GM12878 (cell line): ENCODE data around the gene TINCR. TPM values are rescaled to one million over a fixed set of nuclear protein-coding genes. Genes with fewer than 3 reads are reported as not detected.

ENCODE experiments used
- ATAC-seq: fragments of 200-7000 bp; cut with Tn5 transposase; 3 replicates; pipeline ENCODE4 v1.9.1; 2020; ENCODE audit warnings: mild to moderate bottlenecking, moderate library complexity
- BruUV-seq: library from RNA; stranded (reverse); fragments of 400-500 nt; replicated peaks from 2 replicates; lab custom pipeline; 2021; lab: Mats Ljungman, UMichigan
- CTCF ChIA-PET: fragments of 300-600 bp; sonication (Branson Sonifier 250); formaldehyde crosslinking; extraction: SDS; loops from one replicate; lab custom pipeline; 2021; ENCODE audit warnings: inconsistent platforms; lab: Yijun Ruan, JAX
- POLR2A ChIA-PET: fragments of 350-600 bp; formaldehyde crosslinking; extraction: SDS; loops from one replicate; lab custom pipeline; 2021; ENCODE audit warnings: inconsistent platforms; lab: Charles Lee
- RAD21 ChIA-PET: fragments of 300-600 bp; sonication (Branson Sonifier 250); formaldehyde crosslinking; loops from one replicate; lab custom pipeline; 2023; ENCODE audit warnings: antibody characterized with exemption; ENCODE audit not compliant: unreplicated experiment; lab: Charles Lee
- SMC1A ChIA-PET: fragments of 300-600 bp; sonication (Branson Sonifier 250); formaldehyde crosslinking; loops from one replicate; lab custom pipeline; 2023; ENCODE audit not compliant: unreplicated experiment, uncharacterized antibody; lab: Charles Lee
- DNase-seq: peaks from one replicate; pipeline ENCODE4 v3.0.0-alpha.2; 2011; ENCODE audit warnings: low read depth, low spot score
- FAIRE-seq: peaks from 3 replicates; lab custom pipeline; 2011; peaks lifted over from hg19 to GRCh38; lab: Jason Lieb, UNC
- H2AFZ ChIP-seq: 2 replicates; pipeline ENCODE4 v1.6.0; 2011; ENCODE audit warnings: low read depth, low read length, control low read depth; ENCODE audit not compliant: control insufficient read depth
- H3K27ac ChIP-seq: 2 replicates; pipeline ENCODE4 v1.5.1; 2011; ENCODE audit warnings: control low read depth; ENCODE audit not compliant: control insufficient read depth, insufficient read depth
- H3K27me3 ChIP-seq, 2 experiments: replicated peaks in 1 of 2; 2 replicates each; pipeline versions ENCODE4 v1.6.0 to v1.6.1; 2011; ENCODE audit warnings: low read length in 1 of 2; ENCODE audit not compliant: control insufficient read depth in 2 of 2, insufficient read depth in 2 of 2
- H3K36me3 ChIP-seq, 2 experiments: 2 replicates each; pipeline ENCODE4 v1.5.1; 2011; ENCODE audit warnings: low read length in 1 of 2; ENCODE audit not compliant: control insufficient read depth in 2 of 2, insufficient read depth in 2 of 2
- H3K4me1 ChIP-seq: 2 replicates; pipeline ENCODE4 v1.6.1; 2011; ENCODE audit warnings: mild to moderate bottlenecking, low read length, moderate library complexity, mixed read lengths; ENCODE audit not compliant: control insufficient read depth, insufficient read depth
- H3K4me2 ChIP-seq: 2 replicates; pipeline ENCODE4 v1.6.0; 2011; ENCODE audit warnings: control low read depth; ENCODE audit not compliant: control insufficient read depth, insufficient read depth
- H3K4me3 ChIP-seq: fragments of 200-600 bp; sonication (generic); 2 replicates; pipeline ENCODE4 v1.5.1; 2016
- H3K79me2 ChIP-seq: 2 replicates; pipeline ENCODE4 v1.6.0; 2011; ENCODE audit warnings: low read length; ENCODE audit not compliant: control insufficient read depth, insufficient read depth
- H3K9ac ChIP-seq: 2 replicates; pipeline ENCODE4 v1.8.0; 2011; ENCODE audit warnings: low read length, control low read depth, mixed read lengths; ENCODE audit not compliant: control insufficient read depth, insufficient read depth
- H3K9me3 ChIP-seq: replicated peaks from 3 replicates; pipeline ENCODE4 v1.5.1; 2011; ENCODE audit warnings: mild to moderate bottlenecking, low read length; ENCODE audit not compliant: control insufficient read depth, insufficient read depth
- H4K20me1 ChIP-seq: 2 replicates; pipeline ENCODE4 v1.6.0; 2011; ENCODE audit not compliant: control insufficient read depth, insufficient read depth
- DPF2 ChIP-seq: fragments of 450-650 bp; IDR thresholded peaks from 2 replicates; pipeline ENCODE4 v1.6.1; 2017; ENCODE audit warnings: mild to moderate bottlenecking
- FOS ChIP-seq: IDR thresholded peaks from 3 replicates; pipeline ENCODE4 v1.6.1; 2011; ENCODE audit warnings: borderline replicate concordance; ENCODE audit not compliant: insufficient read length; ENCODE audit errors: extremely low read depth
- JUND ChIP-seq: IDR thresholded peaks from 2 replicates; pipeline ENCODE4 v1.6.1; 2012; ENCODE audit warnings: low read depth, mild to moderate bottlenecking, low read length, improper control_type of control experiment, moderate library complexity
- ZBTB40 ChIP-seq: fragments of 450-650 bp; IDR thresholded peaks from 2 replicates; pipeline ENCODE4 v1.6.1; 2016; ENCODE audit warnings: mild to moderate bottlenecking, moderate library complexity, borderline replicate concordance
- WGBS: methylation state at CpG from one replicate; pipeline ENCODE4 v1.1.6; 2016; ENCODE audit warnings: low lambda C conversion rate; ENCODE audit not compliant: insufficient replicate concordance, insufficient coverage; ENCODE audit errors: missing lambda C conversion rate; 5-methylcytosine and 5-hydroxymethylcytosine counted together
- in situ Hi-C: fragments of 300-500 bp; cut with MboI; formaldehyde crosslinking; loops from 9 replicates; pipeline ENCODE4 v1.14.3; 2018; ENCODE audit warnings: mixed read lengths
- intact Hi-C: fragments of 100-400 bp; cut with micrococcal nuclease; formaldehyde crosslinking; loops from one replicate; pipeline ENCODE4 v1.14.2; 2022; ENCODE audit not compliant: unreplicated experiment
- polyA plus RNA-seq, 11 experiments: library from polyadenylated mRNA; depleted of rRNA in 4 of 11; unstranded in 6 of 11; stranded (reverse) in 5 of 11; fragments of >200 nt; fragmentation: Nextera tagmentation in 4 of 11; fragmentation: Illumina TruSeq in 1 of 11; extraction: Ambion mirVana in 4 of 11; extraction: Trizol in 1 of 11; gene quantifications; 1 replicate in 1 of 11; 2 replicates in 10 of 11; pipeline versions ENCODE4 v1.2.1 to v1.2.3, GENCODE V29; 2011 to 2016; ENCODE audit warnings: inconsistent platforms in 2 of 11, missing spikeins in 2 of 11, low read depth in 1 of 11
- total RNA-seq, 4 experiments: library from RNA; depleted of rRNA in 3 of 4; stranded (reverse); fragments of >200 nt in 3 of 4; fragmentation: Illumina TruSeq in 1 of 4; extraction: Trizol in 1 of 4; gene quantifications; 2 replicates each; pipeline versions ENCODE4 v1.2.1 to v1.2.3, GENCODE V29; 2013 to 2021
- TF ChIP-seq, protein P1 (sequence below): fragments of 450-650 bp; IDR thresholded peaks from 2 replicates; pipeline ENCODE4 v1.6.1; 2018; ENCODE audit warnings: mild to moderate bottlenecking, low read depth, moderate library complexity; ENCODE audit not compliant: partially characterized antibody

TINCR gene
- total and polyA plus RNA-seq, 10 of the 15 experiments (the other 5 are each of a cell fraction or from before 2014, with no cell fraction given): 0.02 to 0.36 (median 0.06) TPM; not detected in 3

DNA sequence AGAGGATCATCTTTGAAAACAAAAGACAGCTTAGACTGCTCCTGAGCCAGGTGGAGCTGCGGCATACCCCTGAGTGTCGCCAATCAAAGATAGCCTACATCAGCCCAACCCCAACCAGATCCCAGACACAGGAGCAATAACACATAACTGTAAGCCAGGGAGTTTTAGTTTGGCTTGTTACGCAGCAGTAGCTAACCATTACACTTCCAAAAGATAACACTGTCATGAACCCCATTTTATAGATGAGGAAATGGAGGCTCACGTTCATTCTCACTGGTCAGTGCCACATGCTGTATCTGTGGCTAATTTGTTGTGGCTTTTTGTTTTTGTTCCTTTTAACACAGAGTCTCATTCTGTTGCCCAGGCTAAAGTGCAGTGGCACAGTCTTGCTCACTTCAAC, 47.3 kb downstream of the TINCR start (continued):
- TF ChIP-seq ZBTB40: no peak
- TF ChIP-seq, protein P1, sequence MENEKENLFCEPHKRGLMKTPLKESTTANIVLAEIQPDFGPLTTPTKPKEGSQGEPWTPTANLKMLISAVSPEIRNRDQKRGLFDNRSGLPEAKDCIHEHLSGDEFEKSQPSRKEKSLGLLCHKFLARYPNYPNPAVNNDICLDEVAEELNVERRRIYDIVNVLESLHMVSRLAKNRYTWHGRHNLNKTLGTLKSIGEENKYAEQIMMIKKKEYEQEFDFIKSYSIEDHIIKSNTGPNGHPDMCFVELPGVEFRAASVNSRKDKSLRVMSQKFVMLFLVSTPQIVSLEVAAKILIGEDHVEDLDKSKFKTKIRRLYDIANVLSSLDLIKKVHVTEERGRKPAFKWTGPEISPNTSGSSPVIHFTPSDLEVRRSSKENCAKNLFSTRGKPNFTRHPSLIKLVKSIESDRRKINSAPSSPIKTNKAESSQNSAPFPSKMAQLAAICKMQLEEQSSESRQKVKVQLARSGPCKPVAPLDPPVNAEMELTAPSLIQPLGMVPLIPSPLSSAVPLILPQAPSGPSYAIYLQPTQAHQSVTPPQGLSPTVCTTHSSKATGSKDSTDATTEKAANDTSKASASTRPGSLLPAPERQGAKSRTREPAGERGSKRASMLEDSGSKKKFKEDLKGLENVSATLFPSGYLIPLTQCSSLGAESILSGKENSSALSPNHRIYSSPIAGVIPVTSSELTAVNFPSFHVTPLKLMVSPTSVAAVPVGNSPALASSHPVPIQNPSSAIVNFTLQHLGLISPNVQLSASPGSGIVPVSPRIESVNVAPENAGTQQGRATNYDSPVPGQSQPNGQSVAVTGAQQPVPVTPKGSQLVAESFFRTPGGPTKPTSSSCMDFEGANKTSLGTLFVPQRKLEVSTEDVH: no peak

DNA sequence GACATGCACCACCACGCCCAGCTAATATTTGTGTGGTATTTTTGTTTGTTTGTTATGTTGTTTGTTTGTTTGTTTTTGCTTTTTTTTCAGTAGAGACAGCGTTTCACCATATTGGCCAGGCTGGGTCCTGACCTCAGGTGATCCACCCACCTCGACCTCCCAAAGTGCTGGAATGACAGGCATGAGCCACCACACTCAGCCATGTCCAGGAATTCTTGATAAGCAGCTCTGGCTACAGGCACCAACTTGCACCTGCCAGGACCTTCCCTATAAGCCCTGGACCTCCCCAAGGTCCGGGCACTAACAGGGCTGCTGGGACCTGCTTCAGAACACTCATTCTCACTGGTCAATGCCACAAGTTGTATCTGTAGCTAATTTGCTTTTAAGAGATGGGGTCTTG, 48.7 kb downstream of the TINCR start:
- Histone ChIP-seq H3K36me3 (no peaks in the 10 kb centered on the region), H3K27ac (no peak overlapping the region), H3K27me3 (no peaks in the 10 kb centered on the region), H3K4me2 (no peak overlapping the region), H3K9ac (no peak overlapping the region), H4K20me1 (no peaks in the 10 kb centered on the region), H3K4me3 (no peak overlapping the region), H3K9me3 (peaks cover 2% of the 10 kb centered on the region; the same call in 2 of the 3 replicates), H3K79me2 (no peaks in the 10 kb centered on the region), H3K4me1 (no peaks in the 10 kb centered on the region), H2AFZ (no peak overlapping the region)
- ChIA-PET SMC1A (interaction anchor here (1.3 kb wide), 1 partner anchor 15 kb away, joined by 3 read pairs; no protein-coding TSS in a partner anchor), RAD21 (no interaction called here), CTCF (no interaction called here), POLR2A (no interaction called here)
- no TSS peak for BruUV-seq
- 16% methylated on average over 4 of the region's 4 CpGs for WGBS
- FAIRE-seq (no peak), ATAC-seq (no peak), DNase-seq (no peak)
- in situ Hi-C loops (no loop called here), intact Hi-C loops (no loop called here)
- no peak for TF ChIP-seq FOS
- no peak for TF ChIP-seq DPF2
- no peak for TF ChIP-seq JUND
